HG02571 (cell line): ENCODE results near the gene C19orf18.

Source experiments
- ATAC-seq: cut with Tn5 transposase; IDR thresholded peaks from one replicate; pipeline ENCODE4 v1.9.1; 2021; ENCODE audit warnings: mild to moderate bottlenecking, moderate library complexity; ENCODE audit not compliant: unreplicated experiment

Gene C19orf18

GRCh38 chr19:57949296-57949695 is 25.0 kb downstream of the C19orf18 start:
- no peak for ATAC-seq

- ATAC-seq, result peak; percentile 80
These were observed 26.8 kb downstream of the C19orf18 start, which contains the start of gene ZNF256 for GRCh38 chr19:57947419-57948134. ZNF256 (minus strand) TSS chr19:57947706; CDS start chr19:57947474, 232 bp downstream.

GRCh38 chr19:57947088-57947418 is 27.3 kb downstream of the C19orf18 start:
- ATAC-seq, result no peak

GRCh38 chr19:57946316-57946715 is 28.0 kb downstream of the C19orf18 start:
- no peak for ATAC-seq

- no peak for ATAC-seq
These were observed 32.7 kb downstream of the C19orf18 start for GRCh38 chr19:57941593-57941992.

GRCh38 chr19:57935731-57936130 is 38.6 kb downstream of the C19orf18 start:
- no peak for ATAC-seq

GRCh38 chr19:57934820-57935665 is 39.3 kb downstream of the C19orf18 start, which contains the start of gene ZNF418:
ZNF418 (minus strand) TSS chr19:57935402; CDS start chr19:57933822, 1,580 bp downstream.
- ATAC-seq, result no peak

- ATAC-seq, result no peak
These were observed 46.7 kb downstream of the C19orf18 start for GRCh38 chr19:57927587-57927986.

- ATAC-seq, result peak; percentile 97
These were observed 58.0 kb downstream of the C19orf18 start, which contains the start of gene ZNF417 for GRCh38 chr19:57916168-57916995. ZNF417 (minus strand) TSS chr19:57916592; CDS start chr19:57916411, 181 bp downstream.

- ATAC-seq, result no peak
These were observed 59.8 kb downstream of the C19orf18 start for GRCh38 chr19:57914531-57914930.
